Uterus (tissue), 2 donors: ENCODE measurements around the gene TADA3.

ENCODE experiments used
- POLR2A ChIP-seq, 2 donors: fragments of 450-650 bp; IDR thresholded peaks; one replicate each; pipeline ENCODE4 v1.6.1; 2016; ENCODE audit warnings: antibody characterized with exemption in 2 of 2, mild to moderate bottlenecking in 1 of 2, moderate library complexity in 1 of 2
- TF ChIP-seq, protein P1 (sequence below), 4 experiments: fragments of 200-600 bp in 2 of 4; fragments of 450-650 bp in 2 of 4; sonication (generic) in 2 of 4; IDR thresholded peaks; one replicate each; pipeline ENCODE4 v1.5.1; 2016 to 2019; ENCODE audit warnings: antibody characterized with exemption in 4 of 4, mild to moderate bottlenecking in 2 of 4, moderate library complexity in 1 of 4

DNA sequence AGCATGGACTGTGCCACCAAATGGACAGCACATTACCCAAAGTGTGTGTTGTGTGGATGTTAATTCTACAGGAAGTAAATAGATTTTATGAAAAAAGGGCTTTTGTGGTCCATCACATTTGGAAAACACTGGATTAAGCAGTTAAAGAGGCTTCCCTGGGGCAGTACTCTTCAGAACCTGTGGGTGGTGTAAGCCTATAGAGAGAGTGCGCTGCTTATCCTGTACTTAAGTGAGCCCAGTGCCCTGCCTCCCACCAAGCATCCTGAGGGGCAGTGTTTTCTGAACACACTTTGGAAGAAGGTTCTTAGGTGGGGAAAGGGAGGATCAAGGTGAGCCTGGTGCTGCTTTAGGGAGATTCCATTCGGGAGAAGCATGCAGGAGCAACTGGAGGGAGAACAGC, 28.7 kb upstream of the TADA3 start:
- TF ChIP-seq, protein P1, sequence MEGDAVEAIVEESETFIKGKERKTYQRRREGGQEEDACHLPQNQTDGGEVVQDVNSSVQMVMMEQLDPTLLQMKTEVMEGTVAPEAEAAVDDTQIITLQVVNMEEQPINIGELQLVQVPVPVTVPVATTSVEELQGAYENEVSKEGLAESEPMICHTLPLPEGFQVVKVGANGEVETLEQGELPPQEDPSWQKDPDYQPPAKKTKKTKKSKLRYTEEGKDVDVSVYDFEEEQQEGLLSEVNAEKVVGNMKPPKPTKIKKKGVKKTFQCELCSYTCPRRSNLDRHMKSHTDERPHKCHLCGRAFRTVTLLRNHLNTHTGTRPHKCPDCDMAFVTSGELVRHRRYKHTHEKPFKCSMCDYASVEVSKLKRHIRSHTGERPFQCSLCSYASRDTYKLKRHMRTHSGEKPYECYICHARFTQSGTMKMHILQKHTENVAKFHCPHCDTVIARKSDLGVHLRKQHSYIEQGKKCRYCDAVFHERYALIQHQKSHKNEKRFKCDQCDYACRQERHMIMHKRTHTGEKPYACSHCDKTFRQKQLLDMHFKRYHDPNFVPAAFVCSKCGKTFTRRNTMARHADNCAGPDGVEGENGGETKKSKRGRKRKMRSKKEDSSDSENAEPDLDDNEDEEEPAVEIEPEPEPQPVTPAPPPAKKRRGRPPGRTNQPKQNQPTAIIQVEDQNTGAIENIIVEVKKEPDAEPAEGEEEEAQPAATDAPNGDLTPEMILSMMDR (IDR thresholded peaks at IDR 0.05): no peak
- TF ChIP-seq POLR2A (IDR thresholded peaks at IDR 0.05): no peak
